ENCODE measurements around the gene TDRD10.

Gene TDRD10

DNA sequence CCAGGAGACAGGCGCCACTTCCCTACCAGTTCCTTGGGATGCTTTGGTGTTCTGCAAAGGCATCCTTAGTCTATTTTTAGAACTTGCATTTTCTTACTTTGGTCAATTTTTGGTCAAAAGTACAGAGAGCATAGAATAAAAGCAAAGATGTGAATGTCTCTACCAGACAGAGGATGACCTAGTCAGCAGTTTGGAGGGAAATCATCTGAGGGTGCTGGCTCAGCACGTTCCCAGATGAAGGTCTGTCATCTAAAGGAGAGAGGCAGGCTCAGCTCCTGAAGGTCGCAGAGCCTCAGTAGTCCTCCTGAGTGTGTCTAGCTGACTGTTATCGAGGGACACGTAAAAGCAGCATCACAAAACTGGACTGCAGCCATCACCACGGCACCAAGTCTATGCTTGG lies 80.9 kb downstream of the TDRD10 start:
- Histone ChIP-seq H3K4me3 (ENCODE audit: low read depth, low read length) (no peak overlapping the region), H3K36me3 (peaks cover 100% of the 10 kb centered on the region), H3K27me3 (ENCODE audit: insufficient read depth, low read depth, severe bottlenecking) (no peaks in the 10 kb centered on the region), H3K27ac (no peak overlapping the region), H3K9me3 (ENCODE audit: severe bottlenecking) (no peaks in the 10 kb centered on the region)
- no peak for DNase-seq
- TF ChIP-seq, protein P1, sequence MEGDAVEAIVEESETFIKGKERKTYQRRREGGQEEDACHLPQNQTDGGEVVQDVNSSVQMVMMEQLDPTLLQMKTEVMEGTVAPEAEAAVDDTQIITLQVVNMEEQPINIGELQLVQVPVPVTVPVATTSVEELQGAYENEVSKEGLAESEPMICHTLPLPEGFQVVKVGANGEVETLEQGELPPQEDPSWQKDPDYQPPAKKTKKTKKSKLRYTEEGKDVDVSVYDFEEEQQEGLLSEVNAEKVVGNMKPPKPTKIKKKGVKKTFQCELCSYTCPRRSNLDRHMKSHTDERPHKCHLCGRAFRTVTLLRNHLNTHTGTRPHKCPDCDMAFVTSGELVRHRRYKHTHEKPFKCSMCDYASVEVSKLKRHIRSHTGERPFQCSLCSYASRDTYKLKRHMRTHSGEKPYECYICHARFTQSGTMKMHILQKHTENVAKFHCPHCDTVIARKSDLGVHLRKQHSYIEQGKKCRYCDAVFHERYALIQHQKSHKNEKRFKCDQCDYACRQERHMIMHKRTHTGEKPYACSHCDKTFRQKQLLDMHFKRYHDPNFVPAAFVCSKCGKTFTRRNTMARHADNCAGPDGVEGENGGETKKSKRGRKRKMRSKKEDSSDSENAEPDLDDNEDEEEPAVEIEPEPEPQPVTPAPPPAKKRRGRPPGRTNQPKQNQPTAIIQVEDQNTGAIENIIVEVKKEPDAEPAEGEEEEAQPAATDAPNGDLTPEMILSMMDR (IDR thresholded peaks at IDR 0.05; ENCODE audit: low read depth, low read length) = no peak

DNA sequence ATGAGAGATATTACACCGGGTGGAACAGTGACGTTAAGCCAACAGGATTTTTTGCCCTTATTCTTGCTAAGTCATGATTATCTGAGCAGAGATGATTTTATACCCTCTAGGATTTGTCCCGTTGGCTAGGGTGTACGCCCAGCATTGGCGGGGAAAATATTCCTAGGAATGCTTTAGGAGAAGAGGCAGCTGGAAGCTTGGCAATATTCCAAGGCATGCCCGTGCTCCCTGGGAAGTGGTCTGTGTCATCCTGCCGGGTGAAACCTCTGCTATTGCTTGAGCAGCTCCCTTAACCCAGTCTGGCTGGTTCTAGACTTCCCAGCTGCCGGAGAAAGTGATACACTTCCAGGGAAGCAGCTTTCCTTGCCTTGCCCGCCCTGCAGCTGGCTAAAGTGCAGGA lies 81.8 kb downstream of the TDRD10 start:
- H3K27me3 ChIP-seq (ENCODE audit: insufficient read depth, low read depth, severe bottlenecking) = no peaks in the 10 kb centered on the region
- TF ChIP-seq, protein P1 (IDR thresholded peaks at IDR 0.05; ENCODE audit: low read depth, low read length) = no peak
- no peak for DNase-seq
- H3K27ac ChIP-seq = no peak overlapping the region
- no peak overlapping the region for H3K4me3 ChIP-seq (ENCODE audit: low read depth, low read length)
- no peaks in the 10 kb centered on the region for H3K9me3 ChIP-seq (ENCODE audit: severe bottlenecking)
- peaks cover 100% of the 10 kb centered on the region for H3K36me3 ChIP-seq

DNA sequence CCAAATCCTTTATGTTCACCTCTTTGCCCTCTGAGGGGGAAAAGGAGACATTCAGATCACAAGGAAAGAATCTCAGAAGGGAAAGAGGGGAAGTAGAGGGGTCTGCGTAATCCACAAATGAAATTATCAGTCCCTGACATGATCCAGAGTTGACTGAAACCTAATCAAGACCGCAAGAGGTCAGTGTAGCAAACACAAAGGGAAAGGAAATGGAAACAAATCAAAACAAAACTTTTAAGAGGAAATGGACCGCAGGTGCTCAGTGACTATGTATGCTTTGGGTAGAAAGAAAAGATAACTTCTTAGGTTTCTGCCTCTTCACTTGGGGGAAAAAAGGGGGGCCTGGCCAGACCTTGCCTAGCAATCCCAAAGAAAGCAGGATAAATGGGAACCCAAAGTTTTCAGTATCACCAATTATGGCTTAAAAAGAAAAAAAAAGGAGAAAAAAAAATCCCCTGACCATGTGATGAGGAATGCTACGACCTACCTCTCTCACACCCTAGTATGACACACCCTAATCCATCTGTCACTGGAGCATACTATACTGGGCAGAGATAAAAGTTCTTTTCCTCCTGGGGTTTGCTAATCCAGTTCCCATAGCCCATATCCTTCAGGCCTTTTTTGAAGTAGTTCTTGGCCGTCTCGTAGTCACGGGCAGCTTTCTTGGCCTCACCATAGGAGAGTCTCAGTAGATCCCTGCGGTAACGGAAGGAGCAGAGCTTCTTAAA lies 82.4 kb downstream of the TDRD10 start:
- Histone ChIP-seq H3K36me3 (peaks cover 100% of the 10 kb centered on the region), H3K9me3 (ENCODE audit: severe bottlenecking) (no peaks in the 10 kb centered on the region), H3K4me3 (ENCODE audit: low read depth, low read length) (no peak overlapping the region), H3K27ac (no peak overlapping the region), H3K27me3 (ENCODE audit: insufficient read depth, low read depth, severe bottlenecking) (no peaks in the 10 kb centered on the region)
- TF ChIP-seq, protein P1 (IDR thresholded peaks at IDR 0.05; ENCODE audit: low read depth, low read length) = no peak
- no peak for DNase-seq

DNA sequence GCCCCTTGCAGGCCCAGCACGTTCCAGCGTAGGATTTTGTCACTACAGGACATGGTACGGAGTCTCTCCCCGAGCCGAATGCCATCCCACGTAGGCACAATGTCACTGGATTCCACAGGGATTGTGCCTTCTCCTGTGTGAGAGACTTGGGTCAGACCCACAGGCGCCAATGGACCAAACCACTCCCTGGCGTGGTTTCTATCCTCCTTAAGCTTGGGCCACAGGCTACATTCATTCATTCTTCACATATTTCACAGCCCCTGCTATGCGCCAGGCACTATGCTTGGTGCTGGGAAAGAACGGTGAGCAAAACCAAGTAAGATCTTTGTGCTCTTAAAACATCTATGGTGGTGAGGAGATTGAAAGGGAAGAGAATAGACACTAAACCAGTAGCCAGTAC lies 84.2 kb downstream of the TDRD10 start:
- H3K4me3 ChIP-seq (ENCODE audit: low read depth, low read length) = no peak overlapping the region
- no peak for DNase-seq
- no peak overlapping the region for H3K27ac ChIP-seq
- peaks cover 100% of the 10 kb centered on the region for H3K36me3 ChIP-seq
- no peaks in the 10 kb centered on the region for H3K27me3 ChIP-seq (ENCODE audit: insufficient read depth, low read depth, severe bottlenecking)
- TF ChIP-seq, protein P1 (IDR thresholded peaks at IDR 0.05; ENCODE audit: low read depth, low read length) = no peak; the same call in 1 of the 2 replicates
- H3K9me3 ChIP-seq (ENCODE audit: severe bottlenecking) = no peaks in the 10 kb centered on the region

DNA sequence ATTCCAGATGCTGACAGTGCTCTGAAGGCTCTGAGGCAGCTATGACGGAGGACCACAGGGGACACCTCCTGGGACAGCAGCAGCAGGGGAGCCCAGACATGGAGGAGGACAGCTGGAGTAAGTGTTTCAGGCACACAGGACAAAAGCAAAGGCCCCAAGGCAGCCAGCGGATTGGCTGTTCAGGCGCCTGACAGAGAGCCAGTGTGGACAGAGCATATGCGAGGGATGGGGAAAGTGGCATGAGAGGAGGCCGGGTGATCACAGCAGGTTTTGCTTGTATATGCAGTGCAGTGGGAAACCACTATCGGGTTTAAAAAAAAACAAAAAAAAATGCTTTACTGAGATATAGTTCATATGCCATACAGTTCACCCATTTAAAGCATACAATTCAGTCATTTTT lies 84.6 kb downstream of the TDRD10 start:
- Histone ChIP-seq H3K36me3 (peaks cover 100% of the 10 kb centered on the region), H3K4me3 (ENCODE audit: low read depth, low read length) (no peak overlapping the region)
- TF ChIP-seq, protein P1 (IDR thresholded peaks at IDR 0.05; ENCODE audit: low read depth, low read length) = no peak

DNA sequence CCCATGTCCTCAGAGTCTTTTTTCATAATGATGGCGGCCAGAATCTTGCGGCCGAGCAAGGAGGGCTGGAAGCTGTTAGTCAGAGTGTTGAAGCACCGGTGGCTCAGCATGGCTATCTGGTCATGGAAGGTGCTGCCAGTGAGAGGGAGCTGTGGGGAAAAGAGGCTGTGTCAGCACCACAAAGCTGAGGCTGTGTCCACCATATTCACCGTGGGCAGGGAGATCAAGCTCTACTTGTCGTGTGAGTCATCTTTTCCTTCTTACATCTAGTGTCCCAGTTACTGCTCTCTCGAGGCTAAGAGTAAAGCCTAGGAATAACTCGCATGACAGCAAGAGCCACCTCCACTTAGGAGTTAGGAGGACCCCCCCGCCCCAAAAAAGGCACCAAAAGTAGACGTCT lies 87.8 kb downstream of the TDRD10 start:
- no peak for DNase-seq
- TF ChIP-seq, protein P1 (IDR thresholded peaks at IDR 0.05; ENCODE audit: low read depth, low read length) = no peak
- Histone ChIP-seq H3K36me3 (peaks cover 98% of the 10 kb centered on the region), H3K27ac (no peak overlapping the region), H3K4me3 (ENCODE audit: low read depth, low read length) (no peak overlapping the region), H3K27me3 (ENCODE audit: insufficient read depth, low read depth, severe bottlenecking) (no peaks in the 10 kb centered on the region), H3K9me3 (ENCODE audit: severe bottlenecking) (no peaks in the 10 kb centered on the region)

More for the DNA sequence above, 84.6 kb downstream of the TDRD10 start:
- Histone ChIP-seq H3K27ac (no peak overlapping the region), H3K27me3 (ENCODE audit: insufficient read depth, low read depth, severe bottlenecking) (no peaks in the 10 kb centered on the region), H3K9me3 (ENCODE audit: severe bottlenecking) (no peaks in the 10 kb centered on the region)
- DNase-seq = no peak
